PC-9 (cell line): Measurements from ENCODE around the gene NEURL2. TPM values are rescaled to one million over a fixed set of nuclear protein-coding genes. Genes with fewer than 3 reads are reported as not detected.

Experiments
- BruUV-seq: library from RNA; stranded (reverse); fragments of 400-500 nt; replicated peaks from 2 replicates; lab custom pipeline; 2021; lab: Mats Ljungman, UMichigan
- CTCF ChIA-PET: fragments of 300-600 bp; sonication (Branson Sonifier 250); formaldehyde crosslinking; loops from one replicate; lab custom pipeline; 2022; ENCODE audit warnings: antibody characterized with exemption; lab: Charles Lee
- POLR2A ChIA-PET: fragments of 300-600 bp; sonication (Branson Sonifier 250); formaldehyde crosslinking; loops from one replicate; lab custom pipeline; 2022; ENCODE audit warnings: antibody characterized with exemption; ENCODE audit not compliant: unreplicated experiment; lab: Charles Lee
- DNase-seq, 2 experiments: peaks; one replicate each; pipeline versions ENCODE4 v3.0.0 to v3.0.0-alpha.2; 2015 to 2022; ENCODE audit warnings: mixed read lengths in 1 of 2
- H2AFZ ChIP-seq: fragments of 200-600 bp; sonication (generic); 2 replicates; pipeline ENCODE4 v1.8.1; 2017; ENCODE audit warnings: antibody characterized with exemption
- H3F3A ChIP-seq: fragments of 200-600 bp; sonication (generic); 2 replicates; pipeline ENCODE4 v1.8.1; 2017; ENCODE audit warnings: antibody characterized with exemption, mild to moderate bottlenecking, low read depth; ENCODE audit not compliant: insufficient read depth
- H3K27ac ChIP-seq: fragments of 200-600 bp; sonication (generic); 2 replicates; pipeline ENCODE4 v1.6.1; 2016; ENCODE audit warnings: mixed run types
- H3K27me3 ChIP-seq: fragments of 200-600 bp; sonication (generic); 2 replicates; pipeline ENCODE4 v1.6.1; 2016; ENCODE audit warnings: low read depth, mixed run types; ENCODE audit not compliant: insufficient read depth
- H3K36me3 ChIP-seq: fragments of 200-600 bp; sonication (generic); 2 replicates; pipeline ENCODE4 v1.6.1; 2016; ENCODE audit warnings: low read depth, mixed run types
- H3K4me1 ChIP-seq: fragments of 200-600 bp; sonication (generic); replicated peaks from 2 replicates; pipeline ENCODE4 v1.6.1; 2016; ENCODE audit warnings: mixed run types; ENCODE audit not compliant: insufficient read depth
- H3K4me2 ChIP-seq: fragments of 200-600 bp; sonication (generic); 2 replicates; pipeline ENCODE4 v1.6.1; 2017; ENCODE audit warnings: mixed run types
- H3K4me3 ChIP-seq: fragments of 200-600 bp; sonication (generic); 2 replicates; pipeline ENCODE4 v1.6.1; 2016; ENCODE audit warnings: mixed run types
- H3K79me2 ChIP-seq: fragments of 200-600 bp; sonication (generic); 2 replicates; pipeline ENCODE4 v1.6.1; 2017; ENCODE audit warnings: low read depth, mixed run types
- H3K9me2 ChIP-seq: fragments of 200-600 bp; sonication (generic); 2 replicates; pipeline ENCODE4 v1.8.1; 2017; ENCODE audit warnings: mild to moderate bottlenecking; ENCODE audit not compliant: insufficient read depth
- H3K9me3 ChIP-seq: fragments of 200-600 bp; sonication (generic); 2 replicates; pipeline ENCODE4 v1.8.1; 2016; ENCODE audit warnings: low read depth; ENCODE audit not compliant: insufficient read depth
- H4K20me1 ChIP-seq: fragments of 200-600 bp; sonication (generic); 2 replicates; pipeline ENCODE4 v1.8.1; 2017; ENCODE audit not compliant: insufficient read depth
- EZH2 ChIP-seq: fragments of 200-600 bp; sonication (generic); IDR thresholded peaks from 2 replicates; pipeline ENCODE4 v1.8.0; 2017; ENCODE audit warnings: antibody characterized with exemption, low read depth
- intact Hi-C: fragments of 100-400 bp; cut with micrococcal nuclease; formaldehyde crosslinking; loops from one replicate; pipeline ENCODE4 v1.10.0; 2022; ENCODE audit not compliant: unreplicated experiment
- total RNA-seq: library from RNA; stranded (reverse); gene quantifications from 2 replicates; pipeline ENCODE4 v1.2.3, GENCODE V29; 2021
- TF ChIP-seq, protein P1 (sequence below): fragments of 200-600 bp; sonication (generic); conservative IDR thresholded peaks from 2 replicates; pipeline ENCODE4 v1.6.1; 2017; ENCODE audit warnings: mixed run types, antibody characterized with exemption, mild to moderate bottlenecking, moderate library complexity

Gene NEURL2
- total RNA-seq, 1 experiment from 2014 or later = 6.5 TPM

GRCh38 chr20:45890077-45890984 lies 677 bp downstream of the NEURL2 start:
- no peak for DNase-seq
- H3K4me2 ChIP-seq = peak overlapping the region; percentile 98
- peaks cover 12% of the 10 kb centered on the region; the same call in 1 of the 2 replicates for H3K36me3 ChIP-seq
- peak overlapping the region; percentile 82 for H3K4me3 ChIP-seq
- H3K27ac ChIP-seq = no peak overlapping the region
- no peaks in the 10 kb centered on the region for H4K20me1 ChIP-seq
- CTCF ChIA-PET = interaction anchor here (1.0 kb wide), 1 partner anchor 14 kb away, joined by 3 read pairs; no protein-coding TSS in a partner anchor
- POLR2A ChIA-PET = interaction anchor here (0.6 kb wide), 2 partner anchors 71 to 103 kb away, joined by 5 to 11 read pairs; no protein-coding TSS in a partner anchor
- intact Hi-C loops = loop anchor here (5.0 kb wide), 1 partner anchor 73 kb away; no protein-coding TSS in a partner anchor
- no peaks in the 10 kb centered on the region for H3K27me3 ChIP-seq
- H3K4me1 ChIP-seq = peaks cover 21% of the 10 kb centered on the region
- no peaks in the 10 kb centered on the region for H3K9me3 ChIP-seq
- BruUV-seq = no TSS peak
- peaks cover 44% of the 10 kb centered on the region for H3F3A ChIP-seq
- TF ChIP-seq, protein P1, sequence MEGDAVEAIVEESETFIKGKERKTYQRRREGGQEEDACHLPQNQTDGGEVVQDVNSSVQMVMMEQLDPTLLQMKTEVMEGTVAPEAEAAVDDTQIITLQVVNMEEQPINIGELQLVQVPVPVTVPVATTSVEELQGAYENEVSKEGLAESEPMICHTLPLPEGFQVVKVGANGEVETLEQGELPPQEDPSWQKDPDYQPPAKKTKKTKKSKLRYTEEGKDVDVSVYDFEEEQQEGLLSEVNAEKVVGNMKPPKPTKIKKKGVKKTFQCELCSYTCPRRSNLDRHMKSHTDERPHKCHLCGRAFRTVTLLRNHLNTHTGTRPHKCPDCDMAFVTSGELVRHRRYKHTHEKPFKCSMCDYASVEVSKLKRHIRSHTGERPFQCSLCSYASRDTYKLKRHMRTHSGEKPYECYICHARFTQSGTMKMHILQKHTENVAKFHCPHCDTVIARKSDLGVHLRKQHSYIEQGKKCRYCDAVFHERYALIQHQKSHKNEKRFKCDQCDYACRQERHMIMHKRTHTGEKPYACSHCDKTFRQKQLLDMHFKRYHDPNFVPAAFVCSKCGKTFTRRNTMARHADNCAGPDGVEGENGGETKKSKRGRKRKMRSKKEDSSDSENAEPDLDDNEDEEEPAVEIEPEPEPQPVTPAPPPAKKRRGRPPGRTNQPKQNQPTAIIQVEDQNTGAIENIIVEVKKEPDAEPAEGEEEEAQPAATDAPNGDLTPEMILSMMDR = no peak
- TF ChIP-seq EZH2 = no peak
- H2AFZ ChIP-seq = peak overlapping the region; percentile 99
- H3K9me2 ChIP-seq = no peaks in the 10 kb centered on the region
- peaks cover 15% of the 10 kb centered on the region for H3K79me2 ChIP-seq

GRCh38 chr20:45888681-45889080 lies 2.3 kb downstream of the NEURL2 start:
- peaks cover 42% of the 10 kb centered on the region for H3F3A ChIP-seq
- POLR2A ChIA-PET = no interaction called here
- H3K79me2 ChIP-seq = peaks cover 15% of the 10 kb centered on the region; the same call in 1 of the 2 replicates
- CTCF ChIA-PET = interaction anchor here (0.5 kb wide), 1 partner anchor 47 kb away, joined by 7 read pairs; no protein-coding TSS in a partner anchor
- H2AFZ ChIP-seq = no peak overlapping the region
- H3K4me2 ChIP-seq = no peak overlapping the region
- DNase-seq = no peak
- no peaks in the 10 kb centered on the region for H3K27me3 ChIP-seq
- intact Hi-C loops = no loop called here
- peaks cover 35% of the 10 kb centered on the region for H3K4me1 ChIP-seq
- H3K9me3 ChIP-seq = no peaks in the 10 kb centered on the region
- no peaks in the 10 kb centered on the region for H3K9me2 ChIP-seq
- no peak overlapping the region for H3K27ac ChIP-seq
- no peak overlapping the region for H3K4me3 ChIP-seq
- peaks cover 7% of the 10 kb centered on the region; the same call in 1 of the 2 replicates for H3K36me3 ChIP-seq
- no peaks in the 10 kb centered on the region for H4K20me1 ChIP-seq
- TF ChIP-seq, protein P1 = no peak
- TF ChIP-seq EZH2 = no peak
- BruUV-seq = no TSS peak

DNA sequence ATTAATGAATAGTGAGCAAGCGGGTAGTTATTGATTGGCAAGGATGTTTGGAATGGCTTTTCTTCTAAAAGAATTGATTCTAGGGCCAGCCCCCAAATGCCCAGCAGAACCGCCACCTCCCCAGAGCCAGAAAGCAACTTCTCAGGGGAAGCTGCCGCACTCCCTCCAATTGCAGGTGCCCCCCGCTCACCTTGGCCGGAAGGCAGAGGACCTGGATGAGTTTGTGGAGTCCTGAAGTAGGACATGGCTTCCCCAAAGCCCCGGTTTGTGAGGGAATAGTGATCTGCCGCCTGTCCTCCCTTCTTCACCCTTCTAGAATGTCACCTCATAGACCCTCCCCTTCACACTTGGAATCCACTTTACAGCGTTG lies 3.7 kb downstream of the NEURL2 start, which contains the start of gene SPATA25:
Gene SPATA25 (minus strand): TSS at position 277 of the 370 bp plus-strand sequence. CDS start 32 bp downstream, at position 245.
- CTCF ChIA-PET = no interaction called here
- DNase-seq = no peak

More for the DNA sequence above, 3.7 kb downstream of the NEURL2 start, which contains the start of gene SPATA25:
- H4K20me1 ChIP-seq = no peaks in the 10 kb centered on the region
- H3F3A ChIP-seq = peaks cover 49% of the 10 kb centered on the region
- TF ChIP-seq, protein P1 = no peak
- no peak for TF ChIP-seq EZH2
- H3K27me3 ChIP-seq = no peaks in the 10 kb centered on the region
- POLR2A ChIA-PET = no interaction called here
- peaks cover 34% of the 10 kb centered on the region for H3K4me1 ChIP-seq
- no peaks in the 10 kb centered on the region for H3K9me3 ChIP-seq
- H3K4me2 ChIP-seq = no peak within 1 kb of the TSS
- intact Hi-C loops = no loop called here
- H3K9me2 ChIP-seq = no peaks in the 10 kb centered on the region
- no peak within 1 kb of the TSS for H3K4me3 ChIP-seq
- H2AFZ ChIP-seq = no peak within 1 kb of the TSS
- H3K27ac ChIP-seq = no peak within 1 kb of the TSS
- no TSS peak for BruUV-seq
- peaks cover 12% of the 10 kb centered on the region for H3K36me3 ChIP-seq
- H3K79me2 ChIP-seq = peaks cover 28% of the 10 kb centered on the region
